Panc1 (cell line): ENCODE data around the gene SF3B2. TPM values are rescaled to one million over a fixed set of nuclear protein-coding genes. Genes with fewer than 3 reads are reported as not detected.
A peak's percentile ranks its signal among the peaks of the same experiment; 100 is the strongest.

Source experiments
- ATAC-seq: fragments of 200-7000 bp; cut with Tn5 transposase; 2 replicates; pipeline ENCODE4 v1.9.1; 2020; ENCODE audit warnings: mild to moderate bottlenecking, moderate library complexity
- BruUV-seq: library from RNA; stranded (reverse); fragments of 400-500 nt; replicated peaks from 2 replicates; lab custom pipeline; 2021; lab: Mats Ljungman, UMichigan
- CTCF ChIA-PET: fragments of 300-600 bp; sonication (Branson Sonifier 250); formaldehyde crosslinking; loops from one replicate; lab custom pipeline; 2022; ENCODE audit warnings: antibody characterized with exemption; lab: Charles Lee
- POLR2A ChIA-PET: fragments of 300-600 bp; sonication (Branson Sonifier 250); formaldehyde crosslinking; loops from one replicate; lab custom pipeline; 2022; ENCODE audit warnings: antibody characterized with exemption; lab: Charles Lee
- DNase-seq: peaks from one replicate; pipeline ENCODE4 v3.0.0-alpha.2; 2010; ENCODE audit warnings: low read depth, low spot score
- H3K27ac ChIP-seq: 2 replicates; pipeline ENCODE4 v1.5.1; 2011; ENCODE audit warnings: mild to moderate bottlenecking, low read length, inconsistent platforms
- H3K27me3 ChIP-seq: fragments of 200-500 bp; sonication (Bioruptor generic); 2 replicates; pipeline ENCODE4 v1.6.0; 2014; ENCODE audit warnings: low read length, inconsistent platforms; ENCODE audit not compliant: control insufficient read depth, insufficient read depth
- H3K36me3 ChIP-seq: fragments of 200-500 bp; sonication (Bioruptor generic); 2 replicates; pipeline ENCODE4 v1.5.1; 2014; ENCODE audit warnings: inconsistent platforms, mild to moderate bottlenecking, low read length, moderate library complexity; ENCODE audit not compliant: control insufficient read depth, insufficient read depth
- H3K4me1 ChIP-seq: 2 replicates; pipeline ENCODE4 v1.5.1; 2011; ENCODE audit warnings: inconsistent platforms, mild to moderate bottlenecking, low read length, moderate library complexity; ENCODE audit not compliant: control insufficient read depth, insufficient read depth
- H3K4me3 ChIP-seq, 2 experiments: 2 replicates each; pipeline ENCODE4 v1.5.1; 2011 to 2012; ENCODE audit warnings: low read depth in 2 of 2, low read length in 2 of 2, mild to moderate bottlenecking in 2 of 2, inconsistent platforms in 1 of 2, moderate library complexity in 1 of 2
- H3K9me3 ChIP-seq: fragments of 200-500 bp; sonication (Bioruptor generic); 2 replicates; pipeline ENCODE4 v1.5.1; 2014; ENCODE audit warnings: low read depth, mild to moderate bottlenecking, inconsistent platforms, low read length, moderate library complexity; ENCODE audit not compliant: control insufficient read depth, insufficient read depth
- TCF7L2 ChIP-seq: IDR thresholded peaks from 2 replicates; pipeline ENCODE4 v1.6.1; 2011; ENCODE audit warnings: mild to moderate bottlenecking, low read depth, low read length, inconsistent platforms
- in situ Hi-C: cut with HindIII; loops from 2 replicates; pipeline ENCODE4 v1.10.0; 2016; ENCODE audit warnings: low sequenced_read_pairs, low pct_unique_long_range_greater_than_20kb
- intact Hi-C: fragments of 100-400 bp; cut with micrococcal nuclease; formaldehyde crosslinking; loops from one replicate; pipeline ENCODE4 v1.10.0; 2022; ENCODE audit not compliant: unreplicated experiment
- total RNA-seq: library from RNA; stranded (reverse); gene quantifications from one replicate; pipeline ENCODE4 v1.2.1, GENCODE V29; 2021; ENCODE audit not compliant: unreplicated experiment
- TF ChIP-seq, protein P1 (sequence below): fragments of 450-650 bp; IDR thresholded peaks from 2 replicates; pipeline ENCODE4 v1.5.1; 2017; ENCODE audit warnings: mild to moderate bottlenecking
- TF ChIP-seq, protein P2 (sequence below), 2 experiments: IDR thresholded peaks; 2 replicates each; pipeline ENCODE4 v1.6.1; 2011 to 2012; ENCODE audit warnings: low read depth in 2 of 2, control low read depth in 1 of 2, low read length in 1 of 2, mild to moderate bottlenecking in 1 of 2, moderate library complexity in 1 of 2; ENCODE audit not compliant: insufficient read depth in 1 of 2

The SF3B2 gene
- total RNA-seq, 1 experiment from 2014 or later, result 271 TPM

DNA sequence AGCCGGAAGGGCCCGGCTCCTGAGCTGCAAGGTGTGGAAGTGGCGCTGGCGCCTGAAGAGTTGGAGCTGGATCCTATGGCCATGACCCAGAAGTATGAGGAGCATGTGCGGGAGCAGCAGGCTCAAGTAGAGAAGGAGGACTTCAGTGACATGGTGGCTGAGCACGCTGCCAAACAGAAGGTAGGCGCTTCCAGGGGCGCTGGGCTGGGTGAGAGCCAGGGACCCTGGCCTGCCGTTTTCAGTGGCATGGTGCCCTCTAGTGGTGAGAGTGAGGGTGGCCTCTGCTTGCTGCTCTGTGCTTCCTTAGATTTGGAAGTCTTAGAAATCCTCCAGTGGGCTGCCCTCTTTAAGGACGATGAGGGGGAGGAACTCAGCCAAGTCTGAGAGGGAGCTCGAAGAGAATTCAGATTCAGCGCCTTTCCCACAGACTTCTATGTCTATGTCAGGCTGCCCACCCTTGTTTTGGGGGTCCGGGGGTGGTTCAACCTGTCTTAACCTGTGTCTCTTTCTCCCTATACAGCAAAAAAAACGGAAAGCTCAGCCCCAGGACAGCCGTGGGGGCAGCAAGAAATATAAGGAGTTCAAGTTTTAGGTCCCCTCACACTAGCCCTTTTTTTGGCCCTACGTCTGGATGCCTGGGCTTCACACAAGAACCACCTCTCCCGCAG is 16.1 kb downstream of the SF3B2 start:
- POLR2A ChIA-PET, result interaction anchor here (0.5 kb wide), 1 partner anchor 27 kb away, joined by 4 read pairs; no protein-coding TSS in a partner anchor
- no peak for DNase-seq
- TF ChIP-seq, protein P1, sequence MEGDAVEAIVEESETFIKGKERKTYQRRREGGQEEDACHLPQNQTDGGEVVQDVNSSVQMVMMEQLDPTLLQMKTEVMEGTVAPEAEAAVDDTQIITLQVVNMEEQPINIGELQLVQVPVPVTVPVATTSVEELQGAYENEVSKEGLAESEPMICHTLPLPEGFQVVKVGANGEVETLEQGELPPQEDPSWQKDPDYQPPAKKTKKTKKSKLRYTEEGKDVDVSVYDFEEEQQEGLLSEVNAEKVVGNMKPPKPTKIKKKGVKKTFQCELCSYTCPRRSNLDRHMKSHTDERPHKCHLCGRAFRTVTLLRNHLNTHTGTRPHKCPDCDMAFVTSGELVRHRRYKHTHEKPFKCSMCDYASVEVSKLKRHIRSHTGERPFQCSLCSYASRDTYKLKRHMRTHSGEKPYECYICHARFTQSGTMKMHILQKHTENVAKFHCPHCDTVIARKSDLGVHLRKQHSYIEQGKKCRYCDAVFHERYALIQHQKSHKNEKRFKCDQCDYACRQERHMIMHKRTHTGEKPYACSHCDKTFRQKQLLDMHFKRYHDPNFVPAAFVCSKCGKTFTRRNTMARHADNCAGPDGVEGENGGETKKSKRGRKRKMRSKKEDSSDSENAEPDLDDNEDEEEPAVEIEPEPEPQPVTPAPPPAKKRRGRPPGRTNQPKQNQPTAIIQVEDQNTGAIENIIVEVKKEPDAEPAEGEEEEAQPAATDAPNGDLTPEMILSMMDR, result peak; percentile 97
- TF ChIP-seq, protein P2, sequence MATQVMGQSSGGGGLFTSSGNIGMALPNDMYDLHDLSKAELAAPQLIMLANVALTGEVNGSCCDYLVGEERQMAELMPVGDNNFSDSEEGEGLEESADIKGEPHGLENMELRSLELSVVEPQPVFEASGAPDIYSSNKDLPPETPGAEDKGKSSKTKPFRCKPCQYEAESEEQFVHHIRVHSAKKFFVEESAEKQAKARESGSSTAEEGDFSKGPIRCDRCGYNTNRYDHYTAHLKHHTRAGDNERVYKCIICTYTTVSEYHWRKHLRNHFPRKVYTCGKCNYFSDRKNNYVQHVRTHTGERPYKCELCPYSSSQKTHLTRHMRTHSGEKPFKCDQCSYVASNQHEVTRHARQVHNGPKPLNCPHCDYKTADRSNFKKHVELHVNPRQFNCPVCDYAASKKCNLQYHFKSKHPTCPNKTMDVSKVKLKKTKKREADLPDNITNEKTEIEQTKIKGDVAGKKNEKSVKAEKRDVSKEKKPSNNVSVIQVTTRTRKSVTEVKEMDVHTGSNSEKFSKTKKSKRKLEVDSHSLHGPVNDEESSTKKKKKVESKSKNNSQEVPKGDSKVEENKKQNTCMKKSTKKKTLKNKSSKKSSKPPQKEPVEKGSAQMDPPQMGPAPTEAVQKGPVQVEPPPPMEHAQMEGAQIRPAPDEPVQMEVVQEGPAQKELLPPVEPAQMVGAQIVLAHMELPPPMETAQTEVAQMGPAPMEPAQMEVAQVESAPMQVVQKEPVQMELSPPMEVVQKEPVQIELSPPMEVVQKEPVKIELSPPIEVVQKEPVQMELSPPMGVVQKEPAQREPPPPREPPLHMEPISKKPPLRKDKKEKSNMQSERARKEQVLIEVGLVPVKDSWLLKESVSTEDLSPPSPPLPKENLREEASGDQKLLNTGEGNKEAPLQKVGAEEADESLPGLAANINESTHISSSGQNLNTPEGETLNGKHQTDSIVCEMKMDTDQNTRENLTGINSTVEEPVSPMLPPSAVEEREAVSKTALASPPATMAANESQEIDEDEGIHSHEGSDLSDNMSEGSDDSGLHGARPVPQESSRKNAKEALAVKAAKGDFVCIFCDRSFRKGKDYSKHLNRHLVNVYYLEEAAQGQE (IDR thresholded peaks at IDR 0.05; ENCODE audit: insufficient read depth in 1 of 2, low read depth in 2 of 2, low read length in 1 of 2), result no peak
- no TSS peak for BruUV-seq
- intact Hi-C loops (no loop called here), in situ Hi-C loops (no loop called here)
- Histone ChIP-seq H3K36me3 (peaks cover 33% of the 10 kb centered on the region), H3K4me1 (peaks cover 27% of the 10 kb centered on the region), H3K4me3 (no peak overlapping the region), H3K27ac (peak overlapping the region; percentile 92), H3K27me3 (no peaks in the 10 kb centered on the region), H3K9me3 (no peaks in the 10 kb centered on the region)
- ATAC-seq, result peak; percentile 61
- CTCF ChIA-PET, result interaction anchor here (0.6 to 1.3 kb wide), 3 partner anchors 13 to 67 kb away, joined by 3 to 6 read pairs (median 5); no protein-coding TSS in a partner anchor

DNA sequence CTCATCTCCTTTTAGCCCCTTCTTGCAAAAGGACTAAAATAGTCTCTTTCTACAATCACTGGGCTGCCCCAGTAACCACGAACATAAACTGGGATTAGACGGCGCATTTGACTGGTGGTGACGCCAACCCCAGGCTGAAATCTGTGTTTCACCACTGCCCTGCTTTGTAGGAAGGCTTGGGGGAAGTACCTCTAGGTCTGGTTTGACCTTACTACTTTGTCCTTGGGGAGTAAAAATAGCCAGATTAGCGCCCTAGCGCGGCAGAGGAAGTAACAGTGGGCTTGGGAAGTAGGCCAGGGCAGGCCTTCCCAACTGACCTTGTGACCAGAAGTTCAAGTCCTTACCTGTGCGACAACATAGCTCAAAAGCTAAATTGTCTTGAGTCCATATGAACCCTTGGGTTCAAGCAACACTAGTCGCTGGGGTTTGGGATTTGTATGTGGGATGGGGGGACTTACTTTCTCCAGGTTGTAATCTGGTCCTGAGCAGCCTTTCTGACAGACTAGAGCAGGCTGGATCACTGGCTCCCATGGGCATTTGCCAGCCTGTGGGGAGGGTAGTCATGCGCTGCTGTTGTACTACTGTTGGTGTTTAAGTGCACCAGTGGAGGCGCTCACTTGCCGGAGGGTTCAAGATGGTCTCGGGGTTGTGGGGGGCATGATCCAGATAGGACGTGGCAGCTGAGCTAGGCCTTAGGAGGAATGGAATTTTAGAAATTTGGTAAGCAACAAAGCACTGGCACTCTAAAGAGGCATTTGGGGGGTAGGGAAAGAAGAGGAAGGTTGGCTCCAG is 17.0 kb downstream of the SF3B2 start:
- in situ Hi-C loops, result no loop called here
- peaks cover 24% of the 10 kb centered on the region for H3K36me3 ChIP-seq

More for the DNA sequence above, 17.0 kb downstream of the SF3B2 start:
- H3K9me3 ChIP-seq, result no peaks in the 10 kb centered on the region
- DNase-seq (no peak), ATAC-seq (peak; percentile 44)
- H3K27me3 ChIP-seq, result no peaks in the 10 kb centered on the region
- TF ChIP-seq, protein P2 (IDR thresholded peaks at IDR 0.05; ENCODE audit: insufficient read depth in 1 of 2, low read depth in 2 of 2, low read length in 1 of 2), result no peak
- TF ChIP-seq TCF7L2, result no peak
- TF ChIP-seq, protein P1, result peak; percentile 26; the same call in 1 of the 2 replicates
- peak overlapping the region; percentile 92 for H3K27ac ChIP-seq
- ChIA-PET CTCF (interaction anchor here (0.6 to 1.3 kb wide), 4 partner anchors 14 to 217 kb away, joined by 3 to 6 read pairs (median 4); no protein-coding TSS in a partner anchor), POLR2A (no interaction called here)
- no TSS peak for BruUV-seq
- intact Hi-C loops, result no loop called here
- peak overlapping the region; percentile 51 to 73 for H3K4me3 ChIP-seq
- H3K4me1 ChIP-seq, result peaks cover 27% of the 10 kb centered on the region
